Loucy (cell line): ENCODE measurements around the gene PSMG4.

Experiments used
- H2AFZ ChIP-seq: fragments of 200-600 bp; sonication (generic); 2 replicates; pipeline ENCODE4 v1.6.0; 2016; ENCODE audit warnings: antibody characterized with exemption, mild to moderate bottlenecking, low read length, moderate library complexity
- H3F3A ChIP-seq: fragments of 200-600 bp; 2 replicates; pipeline ENCODE4 v1.6.0; 2016; ENCODE audit warnings: antibody characterized with exemption, low read depth, mild to moderate bottlenecking
- H3K27me3 ChIP-seq: fragments of 200-600 bp; sonication (generic); 2 replicates; pipeline ENCODE4 v1.6.1; 2014; ENCODE audit warnings: low read length, mild to moderate bottlenecking; ENCODE audit not compliant: insufficient read depth, poor library complexity, severe bottlenecking
- H3K36me3 ChIP-seq: fragments of 200-600 bp; sonication (generic); 2 replicates; pipeline ENCODE4 v1.6.1; 2016; ENCODE audit warnings: low read length; ENCODE audit not compliant: insufficient read depth
- H3K4me1 ChIP-seq: fragments of 200-600 bp; sonication (generic); 2 replicates; pipeline ENCODE4 v1.5.1; 2014; ENCODE audit warnings: low read length, mild to moderate bottlenecking; ENCODE audit not compliant: insufficient read depth, poor library complexity, severe bottlenecking
- H3K4me2 ChIP-seq: fragments of 200-600 bp; sonication (generic); 2 replicates; pipeline ENCODE4 v1.6.0; 2014; ENCODE audit warnings: antibody characterized with exemption, low read length, low read depth, mild to moderate bottlenecking; ENCODE audit not compliant: poor library complexity, severe bottlenecking
- H3K4me3 ChIP-seq: fragments of 200-600 bp; sonication (generic); 2 replicates; pipeline ENCODE4 v1.5.1; 2014; ENCODE audit warnings: low read length, mild to moderate bottlenecking, mixed read lengths; ENCODE audit not compliant: poor library complexity, severe bottlenecking
- H3K79me2 ChIP-seq: fragments of 200-600 bp; sonication (generic); 2 replicates; pipeline ENCODE4 v1.6.1; 2014; ENCODE audit warnings: low read length; ENCODE audit not compliant: insufficient read depth
- H3K9ac ChIP-seq: fragments of 200-600 bp; sonication (generic); 2 replicates; pipeline ENCODE4 v1.6.0; 2014; ENCODE audit warnings: mild to moderate bottlenecking, low read depth, low read length, moderate library complexity; ENCODE audit not compliant: poor library complexity, severe bottlenecking
- H3K9me2 ChIP-seq: fragments of 200-600 bp; sonication (generic); replicated peaks from 2 replicates; pipeline ENCODE4 v1.6.1; 2016; ENCODE audit warnings: low read depth, low read length, mixed read lengths
- H3K9me3 ChIP-seq: fragments of 200-600 bp; sonication (generic); 2 replicates; pipeline ENCODE4 v1.6.1; 2014; ENCODE audit warnings: mild to moderate bottlenecking, antibody characterized with exemption, low read length, low read depth; ENCODE audit not compliant: insufficient read depth
- H4K20me1 ChIP-seq: fragments of 200-600 bp; sonication (generic); 2 replicates; pipeline ENCODE4 v1.6.0; 2014; ENCODE audit warnings: antibody characterized with exemption, low read length, mild to moderate bottlenecking; ENCODE audit not compliant: insufficient read depth, poor library complexity, severe bottlenecking
- EZH2phosphoT487 ChIP-seq: fragments of 200-600 bp; IDR thresholded peaks from 2 replicates; pipeline ENCODE4 v1.6.1; 2018; ENCODE audit warnings: antibody characterized with exemption, mild to moderate bottlenecking, moderate library complexity, borderline replicate concordance
- TF ChIP-seq, protein P1 (sequence below): fragments of 200-600 bp; sonication (generic); conservative IDR thresholded peaks from 2 replicates; pipeline ENCODE4 v1.5.1; 2014; ENCODE audit warnings: mild to moderate bottlenecking, antibody characterized with exemption, low read length

PSMG4 gene

DNA sequence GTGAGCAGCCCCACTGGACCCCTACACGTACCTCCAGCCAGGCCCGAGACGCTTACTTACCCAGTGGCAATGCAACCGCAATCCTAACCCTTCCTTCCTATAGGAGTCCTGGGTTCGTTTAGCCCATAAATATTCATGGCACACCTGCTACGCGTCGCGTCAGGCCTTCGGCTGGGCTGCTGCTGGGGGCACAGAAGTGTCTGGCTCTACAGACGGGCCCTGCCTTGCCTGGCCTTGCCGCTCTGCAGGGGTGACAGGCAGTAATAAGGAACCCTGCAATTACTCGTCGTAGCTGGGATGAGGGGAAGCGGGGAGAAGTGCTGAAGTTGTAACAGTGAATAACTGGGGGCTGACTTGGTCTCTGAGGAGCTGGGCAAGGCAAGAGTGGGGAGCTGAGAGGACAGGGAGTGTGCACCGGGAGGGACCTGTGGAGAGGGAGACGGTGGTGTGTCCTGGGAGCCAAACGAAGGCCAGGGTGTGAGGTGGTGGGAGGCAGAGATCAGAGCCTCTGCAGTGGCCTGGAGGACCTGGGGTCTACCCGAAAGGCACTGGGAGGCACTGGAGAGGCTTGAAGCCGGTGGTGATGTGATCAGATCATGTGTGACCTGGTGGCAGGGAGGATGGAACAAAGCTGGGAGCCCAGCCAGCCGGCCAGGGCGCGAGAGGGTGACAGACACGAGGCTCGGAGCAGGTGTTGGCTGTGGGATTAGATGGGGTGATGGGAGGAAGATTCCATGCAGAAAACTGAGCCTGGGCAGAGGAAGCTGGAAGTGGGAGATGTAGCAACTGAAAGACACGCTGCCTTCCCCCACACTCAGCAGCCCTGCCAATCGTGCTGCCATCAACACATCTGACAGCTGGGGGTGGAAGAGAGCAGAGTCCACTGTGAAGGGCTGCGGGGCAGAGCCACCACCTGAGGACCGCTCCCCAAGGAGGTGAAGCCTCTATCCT is 36.4 kb downstream of the PSMG4 start:
- no peaks in the 10 kb centered on the region for H3K79me2 ChIP-seq
- no peaks in the 10 kb centered on the region for H3K4me1 ChIP-seq
- H3K9me3 ChIP-seq: no peaks in the 10 kb centered on the region
- no peak overlapping the region for H2AFZ ChIP-seq
- H3K4me3 ChIP-seq: no peak overlapping the region
- H3F3A ChIP-seq: no peaks in the 10 kb centered on the region
- H3K9ac ChIP-seq: no peak overlapping the region
- no peaks in the 10 kb centered on the region for H3K27me3 ChIP-seq
- H4K20me1 ChIP-seq: no peaks in the 10 kb centered on the region
- no peaks in the 10 kb centered on the region for H3K9me2 ChIP-seq
- TF ChIP-seq, protein P1, sequence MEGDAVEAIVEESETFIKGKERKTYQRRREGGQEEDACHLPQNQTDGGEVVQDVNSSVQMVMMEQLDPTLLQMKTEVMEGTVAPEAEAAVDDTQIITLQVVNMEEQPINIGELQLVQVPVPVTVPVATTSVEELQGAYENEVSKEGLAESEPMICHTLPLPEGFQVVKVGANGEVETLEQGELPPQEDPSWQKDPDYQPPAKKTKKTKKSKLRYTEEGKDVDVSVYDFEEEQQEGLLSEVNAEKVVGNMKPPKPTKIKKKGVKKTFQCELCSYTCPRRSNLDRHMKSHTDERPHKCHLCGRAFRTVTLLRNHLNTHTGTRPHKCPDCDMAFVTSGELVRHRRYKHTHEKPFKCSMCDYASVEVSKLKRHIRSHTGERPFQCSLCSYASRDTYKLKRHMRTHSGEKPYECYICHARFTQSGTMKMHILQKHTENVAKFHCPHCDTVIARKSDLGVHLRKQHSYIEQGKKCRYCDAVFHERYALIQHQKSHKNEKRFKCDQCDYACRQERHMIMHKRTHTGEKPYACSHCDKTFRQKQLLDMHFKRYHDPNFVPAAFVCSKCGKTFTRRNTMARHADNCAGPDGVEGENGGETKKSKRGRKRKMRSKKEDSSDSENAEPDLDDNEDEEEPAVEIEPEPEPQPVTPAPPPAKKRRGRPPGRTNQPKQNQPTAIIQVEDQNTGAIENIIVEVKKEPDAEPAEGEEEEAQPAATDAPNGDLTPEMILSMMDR: peak; percentile 44
- no peak for TF ChIP-seq EZH2phosphoT487
- H3K36me3 ChIP-seq: no peaks in the 10 kb centered on the region
- no peak overlapping the region for H3K4me2 ChIP-seq

DNA sequence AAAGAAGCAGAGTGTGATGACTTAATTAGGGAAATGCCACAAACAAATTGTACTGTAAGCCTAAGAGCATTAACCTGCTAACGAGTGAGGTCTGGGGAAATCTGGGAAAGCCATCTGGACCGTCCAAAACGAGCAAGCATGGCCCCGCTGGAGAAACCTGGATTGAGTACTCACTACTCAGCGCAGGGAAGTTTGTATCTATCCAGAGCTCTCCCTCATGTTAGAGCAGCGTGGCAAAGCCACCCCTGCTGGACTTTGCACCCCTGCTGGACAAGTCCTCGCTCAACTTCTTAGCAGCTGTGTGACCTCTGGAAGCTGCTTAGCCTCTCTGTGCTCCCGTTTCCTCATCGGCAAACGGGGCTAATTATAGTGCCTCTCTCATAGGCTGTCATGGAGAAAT is 37.3 kb downstream of the PSMG4 start:
- no peaks in the 10 kb centered on the region for H4K20me1 ChIP-seq

DNA sequence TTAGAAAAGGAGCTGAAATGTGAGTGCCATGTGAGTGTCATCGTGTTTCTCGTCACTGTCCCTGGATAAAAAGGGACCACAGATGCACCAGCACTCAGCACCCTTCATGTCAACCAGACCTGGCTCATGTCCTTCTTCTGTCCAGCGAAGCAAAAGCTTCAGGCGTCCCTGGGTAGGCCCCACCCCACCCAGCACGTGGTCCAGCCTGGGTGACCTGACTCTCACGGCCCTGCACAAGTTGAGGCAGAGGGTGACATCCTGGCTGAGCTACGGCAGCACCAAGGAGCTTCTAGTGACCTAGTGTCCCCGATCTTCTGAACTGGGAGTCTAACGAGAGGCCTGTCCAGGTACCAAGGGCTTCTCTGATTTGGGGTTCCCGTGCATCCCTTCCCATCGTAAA is 37.8 kb downstream of the PSMG4 start:
- no peaks in the 10 kb centered on the region for H4K20me1 ChIP-seq
- no peaks in the 10 kb centered on the region for H3K9me3 ChIP-seq
- H3K79me2 ChIP-seq: no peaks in the 10 kb centered on the region
- no peak for TF ChIP-seq EZH2phosphoT487
- TF ChIP-seq, protein P1: no peak
- no peaks in the 10 kb centered on the region for H3F3A ChIP-seq
- no peaks in the 10 kb centered on the region for H3K9me2 ChIP-seq
- H3K4me1 ChIP-seq: no peaks in the 10 kb centered on the region
- H3K9ac ChIP-seq: no peak overlapping the region
- H3K4me3 ChIP-seq: no peak overlapping the region
- no peaks in the 10 kb centered on the region for H3K27me3 ChIP-seq
- H2AFZ ChIP-seq: no peak overlapping the region
- no peak overlapping the region for H3K4me2 ChIP-seq
- H3K36me3 ChIP-seq: no peaks in the 10 kb centered on the region

More for the DNA sequence above, 37.3 kb downstream of the PSMG4 start:
- H3K4me1 ChIP-seq: no peaks in the 10 kb centered on the region
- no peaks in the 10 kb centered on the region for H3K9me2 ChIP-seq
- no peaks in the 10 kb centered on the region for H3K27me3 ChIP-seq
- no peaks in the 10 kb centered on the region for H3F3A ChIP-seq
- H3K9ac ChIP-seq: no peak overlapping the region
- no peaks in the 10 kb centered on the region for H3K36me3 ChIP-seq
- H3K4me2 ChIP-seq: no peak overlapping the region
- no peaks in the 10 kb centered on the region for H3K9me3 ChIP-seq
- H3K79me2 ChIP-seq: no peaks in the 10 kb centered on the region
- TF ChIP-seq, protein P1: no peak
- no peak for TF ChIP-seq EZH2phosphoT487
- no peak overlapping the region for H3K4me3 ChIP-seq
- no peak overlapping the region for H2AFZ ChIP-seq
